NCI-H2107 (cell line): Measurements from ENCODE around the gene NUP93.
"Not testable (repeated sequence)": the region's sequence is repeated elsewhere in the genome, so short reads cannot be mapped to it uniquely, and the experiment has no call there.

ENCODE experiments used
- DNase-seq: peaks from one replicate; lab custom pipeline; 2025; lab: John Stamatoyannopoulos, UW

NUP93 gene

GRCh38 chr16:56870276-56870888, 140.5 kb downstream of the NUP93 start:
- no peak for DNase-seq

GRCh38 chr16:56871172-56871593, 141.3 kb downstream of the NUP93 start:
- no peak for DNase-seq

GRCh38 chr16:56872863-56873391, 143.0 kb downstream of the NUP93 start:
- no peak for DNase-seq

- no peak for DNase-seq
Observed at GRCh38 chr16:56874800-56875199, 144.9 kb downstream of the NUP93 start.

GRCh38 chr16:56876048-56876447, 146.1 kb downstream of the NUP93 start:
- DNase-seq = no peak

GRCh38 chr16:56877486-56878182, 147.7 kb downstream of the NUP93 start:
- DNase-seq = no peak

GRCh38 chr16:56878282-56878854, 148.4 kb downstream of the NUP93 start:
- no peak for DNase-seq

- no peak for DNase-seq
Observed at GRCh38 chr16:56879276-56879675, 149.3 kb downstream of the NUP93 start.

GRCh38 chr16:56880176-56880575, 150.2 kb downstream of the NUP93 start:
- DNase-seq = no peak

- no peak for DNase-seq
Observed at GRCh38 chr16:56880685-56881084, 150.8 kb downstream of the NUP93 start.

GRCh38 chr16:56882077-56882800, 152.3 kb downstream of the NUP93 start:
- no peak for DNase-seq

- DNase-seq = no peak
Observed at GRCh38 chr16:56883586-56883985, 153.7 kb downstream of the NUP93 start.

- no peak for DNase-seq
Observed at GRCh38 chr16:56884026-56884582, 154.2 kb downstream of the NUP93 start.

- not testable (repeated sequence) for DNase-seq
Observed at GRCh38 chr16:56884929-56885328, 155.0 kb downstream of the NUP93 start.

- DNase-seq = no peak
Observed at GRCh38 chr16:56885446-56886162, 155.7 kb downstream of the NUP93 start.

- no peak for DNase-seq
Observed at GRCh38 chr16:56886296-56886695, 156.4 kb downstream of the NUP93 start.

- no peak for DNase-seq
Observed at GRCh38 chr16:56886826-56887225, 156.9 kb downstream of the NUP93 start.

- no peak for DNase-seq
Observed at GRCh38 chr16:56888806-56889205, 158.9 kb downstream of the NUP93 start.

- no peak for DNase-seq
Observed at GRCh38 chr16:56889206-56889605, 159.3 kb downstream of the NUP93 start.

- DNase-seq = no peak
Observed at GRCh38 chr16:56891685-56892084, 161.8 kb downstream of the NUP93 start.

- no peak for DNase-seq
Observed at GRCh38 chr16:56892705-56893104, 162.8 kb downstream of the NUP93 start.
